Ovary (tissue), 3 donors: ENCODE results near the gene AOPEP.

ENCODE experiments used
- CTCF ChIP-seq, 3 donors: fragments of 450-650 bp in 2 of 3; fragments of 200-600 bp in 1 of 3; IDR thresholded peaks; one replicate each; pipeline versions ENCODE4 v1.5.1 to v1.8.0; 2016 to 2022; ENCODE audit warnings: antibody characterized with exemption in 3 of 3, mild to moderate bottlenecking in 1 of 3
- POLR2A ChIP-seq: fragments of 450-650 bp; IDR thresholded peaks from one replicate; pipeline ENCODE4 v1.6.1; 2017; ENCODE audit warnings: antibody characterized with exemption, mild to moderate bottlenecking, moderate library complexity
- donor health status: DM: no; HTN: no; CAD: no.

GRCh38 chr9:94865582-94866452 lies 139.3 kb downstream of the AOPEP start:
- TF ChIP-seq POLR2A: no peak
- no peak for TF ChIP-seq CTCF (IDR thresholded peaks at IDR 0.05)
